GM12865 (cell line): Measurements from ENCODE around the gene VPS13D.

ENCODE experiments used
- DNase-seq: peaks from one replicate; pipeline ENCODE4 v3.0.0; 2010; ENCODE audit warnings: low read depth
- H3K4me3 ChIP-seq: 2 replicates; pipeline ENCODE4 v1.5.1; 2011; ENCODE audit warnings: mild to moderate bottlenecking, low read depth, low read length, control low read depth
- TF ChIP-seq, protein P1 (sequence below): IDR thresholded peaks from 2 replicates; pipeline ENCODE4 v1.5.1; 2011; ENCODE audit warnings: low read length, control low read depth, low read depth, inconsistent platforms; ENCODE audit not compliant: insufficient read depth; ENCODE audit errors: missing control alignments

VPS13D gene

DNA sequence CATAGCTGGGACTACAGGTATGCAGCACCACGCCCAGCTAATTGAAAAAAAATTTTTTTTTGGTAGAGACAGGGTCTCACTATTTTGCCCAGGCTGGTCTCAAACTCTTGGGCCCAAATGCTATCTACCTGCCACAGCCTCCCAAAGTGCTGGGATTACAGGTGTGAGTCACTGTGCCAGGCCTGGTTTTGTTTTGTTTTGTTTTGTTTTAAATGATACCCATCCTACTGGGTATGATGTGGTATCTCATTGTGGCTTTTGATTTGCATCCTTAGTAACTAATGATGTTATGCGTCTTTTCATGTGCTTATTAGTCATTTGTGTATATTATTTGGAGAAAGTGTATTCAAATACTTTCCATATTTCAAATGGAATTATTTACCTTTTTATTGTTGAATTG lies 142.3 kb downstream of the VPS13D start:
- TF ChIP-seq, protein P1, sequence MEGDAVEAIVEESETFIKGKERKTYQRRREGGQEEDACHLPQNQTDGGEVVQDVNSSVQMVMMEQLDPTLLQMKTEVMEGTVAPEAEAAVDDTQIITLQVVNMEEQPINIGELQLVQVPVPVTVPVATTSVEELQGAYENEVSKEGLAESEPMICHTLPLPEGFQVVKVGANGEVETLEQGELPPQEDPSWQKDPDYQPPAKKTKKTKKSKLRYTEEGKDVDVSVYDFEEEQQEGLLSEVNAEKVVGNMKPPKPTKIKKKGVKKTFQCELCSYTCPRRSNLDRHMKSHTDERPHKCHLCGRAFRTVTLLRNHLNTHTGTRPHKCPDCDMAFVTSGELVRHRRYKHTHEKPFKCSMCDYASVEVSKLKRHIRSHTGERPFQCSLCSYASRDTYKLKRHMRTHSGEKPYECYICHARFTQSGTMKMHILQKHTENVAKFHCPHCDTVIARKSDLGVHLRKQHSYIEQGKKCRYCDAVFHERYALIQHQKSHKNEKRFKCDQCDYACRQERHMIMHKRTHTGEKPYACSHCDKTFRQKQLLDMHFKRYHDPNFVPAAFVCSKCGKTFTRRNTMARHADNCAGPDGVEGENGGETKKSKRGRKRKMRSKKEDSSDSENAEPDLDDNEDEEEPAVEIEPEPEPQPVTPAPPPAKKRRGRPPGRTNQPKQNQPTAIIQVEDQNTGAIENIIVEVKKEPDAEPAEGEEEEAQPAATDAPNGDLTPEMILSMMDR: no peak
- no peak for DNase-seq
- no peak overlapping the region for H3K4me3 ChIP-seq

DNA sequence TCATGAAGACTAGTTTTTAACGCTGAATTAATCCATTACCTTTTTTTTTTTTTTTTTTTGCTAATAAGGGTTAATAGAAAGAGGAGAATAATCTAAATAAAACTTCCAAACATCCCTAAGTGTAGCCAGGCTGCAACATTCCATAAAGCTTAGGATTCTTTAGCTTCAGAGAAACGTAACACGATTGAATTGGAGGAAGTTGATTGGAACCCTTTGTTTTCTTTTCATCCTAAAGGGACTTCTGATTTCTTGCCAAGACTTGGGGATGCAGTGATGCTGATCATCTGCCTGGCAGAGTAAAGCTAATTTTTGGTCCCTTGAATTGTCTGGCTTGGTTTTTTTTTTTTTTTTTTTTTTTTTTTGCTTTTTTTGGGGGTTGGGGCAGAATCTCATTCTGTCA lies 142.9 kb downstream of the VPS13D start:
- TF ChIP-seq, protein P1: no peak
- DNase-seq: no peak
- no peak overlapping the region for H3K4me3 ChIP-seq

DNA sequence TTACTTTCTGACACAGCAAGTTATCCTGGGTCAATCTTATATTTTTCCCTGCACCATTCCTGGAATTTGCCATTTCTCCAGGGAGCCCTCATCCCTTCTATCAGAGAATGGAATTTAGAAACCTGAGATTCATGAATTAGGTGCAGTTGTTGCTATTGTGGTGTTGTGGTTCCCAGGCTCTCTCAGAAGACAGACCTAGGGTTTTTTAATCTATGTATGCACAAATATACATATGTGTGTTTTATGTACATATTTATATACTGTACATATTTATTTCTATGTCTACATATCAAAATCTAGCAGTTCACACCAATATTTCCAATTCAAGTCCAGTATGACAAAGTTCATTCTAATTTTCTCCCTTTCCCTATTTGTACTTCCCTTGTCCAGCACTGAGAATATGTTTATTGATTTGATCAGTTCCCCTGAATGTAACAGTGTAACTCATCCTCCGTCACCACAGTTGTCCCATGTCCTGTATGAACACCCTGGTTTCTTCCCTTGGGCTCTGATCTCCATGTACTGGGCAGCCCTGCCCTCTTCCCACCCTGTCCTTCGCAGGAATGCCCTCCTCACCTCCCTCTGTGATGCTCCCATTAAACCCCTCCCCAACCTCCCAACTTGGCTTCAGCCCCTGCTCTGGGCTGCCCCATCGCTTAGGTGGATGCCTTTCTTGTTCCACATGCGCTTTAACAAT lies 145.5 kb downstream of the VPS13D start:
- TF ChIP-seq, protein P1: no peak
- no peak overlapping the region for H3K4me3 ChIP-seq
- no peak for DNase-seq

DNA sequence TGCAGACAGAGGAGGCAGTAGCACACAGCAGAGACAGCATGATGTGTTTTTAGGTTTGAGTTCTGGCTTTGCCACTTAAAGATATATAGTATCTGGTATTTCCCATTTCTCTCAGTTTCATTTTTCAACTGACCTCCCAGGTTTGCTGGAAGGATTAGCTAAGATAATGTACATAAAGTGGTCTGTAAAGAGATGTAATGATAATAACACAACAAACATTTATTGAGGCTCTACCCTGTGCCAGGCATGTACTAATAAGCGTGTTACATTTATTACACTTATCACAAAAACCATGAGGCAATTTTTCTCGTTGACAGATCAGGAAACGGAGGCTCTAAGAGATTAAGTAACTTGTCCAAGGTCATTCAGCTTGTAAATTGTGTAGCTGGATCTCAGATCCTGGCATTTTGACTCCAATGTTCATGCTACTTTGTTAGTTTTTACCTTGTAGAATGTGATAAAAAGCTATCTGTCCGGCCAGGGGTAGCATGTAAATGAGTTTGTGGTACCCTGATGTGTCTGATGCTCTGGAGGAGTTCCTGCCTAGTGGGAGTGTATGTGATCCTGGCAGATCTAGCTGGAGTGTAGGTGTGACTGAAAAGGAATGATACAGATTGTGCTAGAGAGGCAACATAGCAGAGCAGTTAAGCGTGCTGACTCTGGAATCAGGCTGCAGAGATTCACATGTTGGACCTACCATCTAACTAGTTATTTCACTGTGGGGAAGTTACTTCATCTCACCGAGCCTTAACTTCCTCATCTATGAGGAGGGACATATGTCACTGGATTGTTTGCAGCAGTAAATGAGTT lies 146.6 kb downstream of the VPS13D start:
- DNase-seq: no peak
- H3K4me3 ChIP-seq: no peak overlapping the region
- TF ChIP-seq, protein P1: no peak

DNA sequence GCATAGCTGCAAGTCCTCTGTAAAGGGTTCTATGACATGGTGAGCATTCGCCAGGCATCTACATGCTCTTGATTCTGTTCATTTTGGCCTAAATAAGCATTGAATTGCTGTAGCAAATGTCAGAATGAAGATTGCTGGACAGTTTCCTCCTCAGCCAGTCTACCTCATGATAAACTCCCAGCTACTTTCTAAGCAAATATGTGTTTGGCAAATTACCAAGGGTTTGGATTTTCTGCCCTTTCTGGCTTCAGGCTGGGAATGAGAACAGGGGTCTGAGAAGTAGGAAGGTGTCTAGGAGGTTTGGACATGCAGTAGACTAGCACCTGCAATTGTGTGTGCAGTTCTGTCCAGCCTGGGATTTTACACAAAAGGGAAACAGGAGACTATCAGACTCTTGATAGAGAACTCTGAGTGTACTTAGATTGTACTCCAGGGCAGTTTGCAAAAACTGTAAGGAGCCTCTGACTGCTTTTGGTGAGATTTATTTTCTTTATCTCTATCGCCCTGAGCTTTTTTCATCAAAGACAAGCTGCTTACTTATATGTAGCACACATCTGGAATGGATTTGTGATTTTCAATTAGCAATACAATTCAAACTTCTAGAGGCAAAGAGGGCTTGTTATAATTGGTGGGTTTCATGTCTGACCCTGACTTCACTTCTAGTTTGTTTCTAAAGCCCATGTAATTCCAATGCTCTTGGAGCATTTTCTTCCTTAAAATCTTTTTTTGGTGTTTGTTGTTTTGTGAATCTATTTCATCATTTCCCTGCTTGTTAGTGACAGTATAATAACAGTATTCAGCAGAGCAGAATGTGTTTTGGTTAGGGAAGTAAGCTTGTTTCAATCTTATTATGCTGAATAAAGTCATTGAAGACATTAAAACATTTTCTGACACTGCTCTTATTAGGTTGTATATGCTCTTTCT lies 150.8 kb downstream of the VPS13D start:
- DNase-seq: no peak
- TF ChIP-seq, protein P1: no peak
- no peak overlapping the region for H3K4me3 ChIP-seq

DNA sequence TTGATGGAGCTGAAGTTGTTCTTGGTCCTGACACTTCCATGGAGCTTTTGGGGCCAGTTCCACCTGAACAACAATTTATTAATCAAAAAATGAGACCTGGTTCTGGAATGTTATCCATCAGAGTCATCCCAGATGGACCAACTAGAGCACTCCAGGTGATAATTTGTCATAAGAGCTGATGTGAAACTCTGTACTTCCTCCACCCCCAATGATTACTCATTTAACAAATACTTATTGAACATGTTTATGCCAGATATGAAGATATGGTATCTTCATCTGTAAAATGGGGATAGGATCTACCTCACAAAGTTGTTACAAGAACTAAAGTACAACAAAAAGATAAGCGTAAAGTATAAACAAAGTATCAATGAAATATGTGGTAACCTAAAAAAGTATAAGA lies 153.2 kb downstream of the VPS13D start:
- TF ChIP-seq, protein P1: no peak
- no peak overlapping the region for H3K4me3 ChIP-seq
- no peak for DNase-seq
